NCI-H2081 (cell line): ENCODE results near the gene DNAJC18.
"Not testable (repeated sequence)": the region's sequence is repeated elsewhere in the genome, so short reads cannot be mapped to it uniquely, and the experiment has no call there.

ENCODE experiments used
- DNase-seq, 2 experiments: peaks; one replicate each; lab custom pipeline; 2025; lab: John Stamatoyannopoulos, UW

DNAJC18 gene

GRCh38 chr5:139439013-139439903 lies at the start of gene DNAJC18:
DNAJC18 (minus strand) TSS chr5:139439525; CDS start chr5:139439445, 80 bp downstream.
- DNase-seq, result peak; percentile 83 to 88

GRCh38 chr5:139488260-139488659 lies 48.9 kb upstream of the DNAJC18 start:
- DNase-seq, result no peak

GRCh38 chr5:139486201-139486600 lies 46.9 kb upstream of the DNAJC18 start:
- DNase-seq, result no peak

- not testable (repeated sequence) for DNase-seq
These were observed 43.5 kb upstream of the DNAJC18 start for GRCh38 chr5:139482890-139483208.

- DNase-seq, result peak; percentile 11 to 22
These were observed 42.9 kb upstream of the DNAJC18 start, which contains the start of gene STING1 for GRCh38 chr5:139482050-139482889. STING1 (minus strand) TSS chr5:139482758; CDS start chr5:139481704, 1,054 bp downstream.

- DNase-seq, result no peak
These were observed 42.3 kb upstream of the DNAJC18 start for GRCh38 chr5:139481580-139482049.

- no peak for DNase-seq
These were observed 41.8 kb upstream of the DNAJC18 start for GRCh38 chr5:139481122-139481533.

- not testable (repeated sequence) for DNase-seq
These were observed 40.4 kb upstream of the DNAJC18 start for GRCh38 chr5:139479729-139480128.

- not testable (repeated sequence) for DNase-seq
These were observed 39.5 kb upstream of the DNAJC18 start for GRCh38 chr5:139478657-139479423.

- no peak for DNase-seq
These were observed 36.7 kb upstream of the DNAJC18 start for GRCh38 chr5:139475865-139476617.

- no peak for DNase-seq
These were observed 35.8 kb upstream of the DNAJC18 start for GRCh38 chr5:139474890-139475791.

- no peak for DNase-seq
These were observed 34.2 kb upstream of the DNAJC18 start for GRCh38 chr5:139473565-139473964.

GRCh38 chr5:139473105-139473504 lies 33.8 kb upstream of the DNAJC18 start:
- DNase-seq, result no peak

GRCh38 chr5:139472386-139473030 lies 33.2 kb upstream of the DNAJC18 start:
- DNase-seq, result no peak

GRCh38 chr5:139470821-139471300 lies 31.5 kb upstream of the DNAJC18 start, which contains the start of gene SMIM33:
SMIM33 (plus strand) TSS chr5:139471004; CDS start chr5:139471122, 118 bp downstream.
- no peak for DNase-seq

GRCh38 chr5:139468421-139468931 lies 29.2 kb upstream of the DNAJC18 start:
- DNase-seq, result no peak

GRCh38 chr5:139462586-139463276 lies 23.4 kb upstream of the DNAJC18 start, which contains the start of gene ECSCR:
ECSCR (minus strand) TSS chr5:139462743; CDS start chr5:139462670, 73 bp downstream.
- no peak for DNase-seq

- no peak for DNase-seq
These were observed 22.4 kb upstream of the DNAJC18 start for GRCh38 chr5:139461698-139462097.
